HUDEP-2 (cell line): Measurements from ENCODE around the gene OBI1.

Source experiments
- DNase-seq, 76 experiments: peaks; one replicate each; lab custom pipeline; 2025; ENCODE audit not compliant: unreplicated experiment in 76 of 76; lab: John Stamatoyannopoulos, UW

The OBI1 gene

DNA sequence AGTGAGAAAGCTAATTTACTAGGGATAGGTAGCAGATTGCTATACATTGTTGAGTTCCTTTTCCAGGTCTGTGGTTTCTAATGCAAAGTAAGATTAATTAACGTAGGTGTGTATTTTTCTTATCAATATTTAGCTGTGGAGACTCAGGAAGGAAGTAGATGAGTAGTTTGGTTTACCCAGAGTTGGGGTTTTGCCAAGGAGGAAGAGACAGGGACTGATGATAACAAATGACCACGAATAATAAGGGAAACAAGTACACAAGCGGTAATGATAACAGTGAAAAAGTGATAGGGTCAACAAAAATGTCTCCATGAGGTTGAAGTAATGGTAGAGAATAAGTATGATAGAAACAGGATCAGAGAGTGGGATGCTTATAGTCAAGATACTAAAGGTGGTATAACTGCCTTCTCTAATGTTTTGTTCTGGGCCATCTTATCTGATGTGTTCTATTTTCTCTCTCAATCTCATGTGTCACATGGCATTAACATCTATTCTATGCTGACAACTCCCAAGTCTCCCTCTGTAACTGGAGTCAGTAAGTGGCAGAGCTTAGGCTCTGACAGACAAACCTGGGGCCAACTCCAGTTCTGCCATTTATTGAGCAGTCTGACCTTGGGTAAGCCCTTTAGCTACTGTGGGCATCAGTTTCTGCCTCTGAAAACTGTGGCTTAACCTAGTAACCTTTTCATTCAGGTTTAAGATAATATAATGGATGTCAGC lies 8.8 kb downstream of the OBI1 start:
- DNase-seq: peak in 32 of 76 experiments; percentile 2 to 59 (median 37)

DNA sequence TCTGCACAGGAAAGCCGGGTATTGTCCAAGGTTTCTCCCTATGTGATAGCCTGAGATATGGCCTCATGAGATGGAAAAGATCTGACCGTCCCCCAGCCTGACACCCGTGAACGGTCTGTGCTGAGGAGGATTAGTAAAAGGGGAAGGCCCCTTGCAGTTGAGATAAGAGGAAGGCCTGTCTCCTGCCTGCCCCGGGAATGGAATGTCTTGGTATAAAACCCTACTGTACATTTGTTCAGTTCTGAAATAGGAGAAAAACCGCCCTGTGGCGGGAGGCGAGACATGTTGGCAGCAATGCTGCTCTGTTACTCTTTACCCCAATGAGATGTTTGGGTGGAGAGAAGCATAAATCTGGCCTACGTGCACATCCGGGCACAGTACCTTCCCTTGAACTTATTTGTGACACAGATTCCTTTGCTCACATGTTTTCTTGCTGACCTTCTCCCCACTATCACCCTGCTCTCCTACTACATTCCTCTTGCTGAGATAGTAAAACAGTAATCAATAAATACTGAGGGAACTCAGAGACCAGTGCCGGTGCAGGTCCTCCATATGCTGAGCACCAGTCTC lies 11.8 kb downstream of the OBI1 start:
- peak in 67 of 76 experiments; percentile 9 to 71 (median 38) for DNase-seq

DNA sequence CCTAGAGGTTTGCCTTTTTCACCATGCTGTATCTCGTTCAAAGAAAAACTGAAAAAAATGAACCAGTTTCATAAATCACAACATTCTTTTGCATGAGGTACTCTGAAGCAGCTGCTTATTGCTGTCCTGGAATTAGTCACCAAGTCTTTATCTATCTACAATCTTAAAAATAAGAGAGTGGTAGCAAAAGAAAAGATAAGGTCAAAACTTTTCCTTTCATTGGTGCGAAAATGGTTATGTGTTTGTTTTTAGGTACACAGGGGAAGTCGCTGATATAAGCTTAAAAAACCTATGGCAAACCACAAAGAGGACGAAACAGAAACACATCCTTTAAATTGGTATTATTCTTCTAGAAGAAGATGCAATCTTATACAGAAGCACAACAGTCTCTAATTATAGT lies 20.7 kb downstream of the OBI1 start:
- no peak for DNase-seq

DNA sequence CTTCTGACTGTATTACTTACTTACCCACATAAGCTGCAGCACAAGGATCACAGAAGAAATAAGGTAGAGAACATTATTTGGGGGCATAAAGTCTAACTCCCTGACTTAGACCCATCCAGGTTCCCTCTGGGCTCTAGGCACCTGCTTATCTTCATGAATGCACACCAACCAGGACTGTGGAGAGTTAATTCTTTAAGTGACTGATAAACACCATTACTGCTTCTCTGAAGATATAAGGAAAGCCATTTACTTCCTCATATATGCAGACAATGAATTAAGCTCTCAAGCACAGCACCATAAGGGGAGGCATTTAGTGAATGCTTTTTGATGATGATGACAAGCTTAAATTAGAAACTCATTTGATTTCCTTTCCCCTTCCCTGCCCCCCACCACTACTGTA lies 22.5 kb downstream of the OBI1 start:
- peak in 28 of 76 experiments; percentile 3 to 65 (median 22) for DNase-seq

GRCh38 chr13:78632996-78633395 lies 26.0 kb downstream of the OBI1 start:
- DNase-seq: no peak

GRCh38 chr13:78631077-78631476 lies 27.9 kb downstream of the OBI1 start:
- no peak for DNase-seq

GRCh38 chr13:78630511-78630910 lies 28.4 kb downstream of the OBI1 start:
- no peak for DNase-seq

DNA sequence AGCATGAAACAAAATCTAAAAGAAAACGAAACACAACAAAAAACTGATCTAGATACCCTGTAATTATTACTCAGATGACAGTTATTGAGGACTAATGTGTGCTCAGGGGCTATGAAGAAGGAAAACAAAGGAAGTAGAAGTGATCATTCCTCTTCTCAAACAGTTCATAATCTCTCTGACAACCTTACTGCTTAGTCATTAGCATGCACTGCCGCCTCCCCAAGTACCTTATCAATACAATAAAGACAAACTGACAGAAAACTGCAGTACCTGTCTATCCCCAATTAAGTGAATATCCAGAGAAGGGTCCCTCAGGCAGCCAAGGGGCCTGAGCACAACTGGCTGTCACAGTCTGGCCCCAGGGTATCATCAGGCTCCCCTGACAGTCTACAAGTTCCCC lies 33.6 kb downstream of the OBI1 start:
- peak in 11 of 76 experiments; percentile 3 to 46 (median 16) for DNase-seq

- DNase-seq: no peak
Measured at GRCh38 chr13:78623132-78623531, 35.8 kb downstream of the OBI1 start.

GRCh38 chr13:78620936-78621470 lies 38.0 kb downstream of the OBI1 start:
- DNase-seq: peak in 3 of 76 experiments; percentile 2 to 24 (median 13)

DNA sequence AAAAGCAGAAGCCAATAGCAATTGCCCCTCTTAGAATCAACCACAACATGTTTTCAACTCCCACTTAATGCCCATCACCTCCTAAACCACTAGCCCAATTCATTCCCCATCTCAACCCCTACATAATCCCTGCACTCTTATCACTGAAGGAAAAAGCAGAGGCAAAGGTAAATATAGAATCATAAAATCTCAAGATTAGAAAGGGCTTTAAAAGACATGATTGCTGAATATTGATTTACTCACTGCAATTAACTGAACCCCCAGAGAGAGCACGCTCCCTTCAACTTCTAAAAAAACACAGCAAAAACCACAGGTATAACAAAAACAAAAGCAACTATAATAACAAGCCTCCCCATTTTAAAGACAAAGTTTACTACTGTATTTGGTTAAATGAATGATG lies 40.5 kb downstream of the OBI1 start:
- DNase-seq: no peak

DNA sequence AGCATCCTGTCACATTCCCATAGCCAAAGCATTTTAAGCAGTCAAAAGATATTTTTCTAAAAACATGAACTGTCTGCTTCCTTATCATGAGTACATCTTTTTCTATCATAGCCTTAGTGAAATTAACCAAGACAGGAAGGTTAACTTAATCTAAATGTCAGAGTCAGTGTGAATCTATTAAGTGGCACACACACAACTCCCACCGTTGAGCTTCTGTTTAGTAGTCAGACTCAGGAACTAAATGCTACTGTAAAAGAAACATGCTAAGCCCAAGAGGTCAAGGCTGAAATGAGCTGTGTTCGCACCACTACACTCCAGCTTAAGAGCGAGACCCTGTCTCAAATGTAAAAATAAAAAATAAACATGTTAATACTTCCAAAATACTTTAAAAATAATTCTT lies 47.9 kb downstream of the OBI1 start:
- no peak for DNase-seq

DNA sequence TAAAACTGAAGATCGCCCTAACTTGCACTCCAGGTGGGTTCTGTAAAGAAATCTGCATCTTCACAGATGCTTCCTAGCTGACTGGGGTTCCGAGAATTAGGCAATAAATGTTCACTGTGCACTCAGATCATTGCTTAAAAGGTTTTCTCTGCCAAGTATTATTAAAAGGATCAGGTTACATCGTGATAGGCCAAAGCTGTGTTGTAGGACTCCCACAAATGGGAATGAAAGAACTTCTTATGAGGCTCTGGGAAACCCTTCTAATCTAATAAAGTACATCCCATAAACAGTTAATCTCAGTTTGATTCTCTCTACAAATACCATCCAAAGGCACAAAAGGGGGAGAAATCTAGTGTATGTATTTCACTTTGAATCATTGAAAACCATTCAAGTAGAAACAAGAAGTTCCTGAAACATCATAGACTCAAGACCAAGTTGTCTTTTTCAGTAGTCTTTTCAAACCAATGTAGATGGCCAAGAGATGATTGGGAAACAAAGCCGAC lies 48.5 kb downstream of the OBI1 start:
- no peak for DNase-seq

DNA sequence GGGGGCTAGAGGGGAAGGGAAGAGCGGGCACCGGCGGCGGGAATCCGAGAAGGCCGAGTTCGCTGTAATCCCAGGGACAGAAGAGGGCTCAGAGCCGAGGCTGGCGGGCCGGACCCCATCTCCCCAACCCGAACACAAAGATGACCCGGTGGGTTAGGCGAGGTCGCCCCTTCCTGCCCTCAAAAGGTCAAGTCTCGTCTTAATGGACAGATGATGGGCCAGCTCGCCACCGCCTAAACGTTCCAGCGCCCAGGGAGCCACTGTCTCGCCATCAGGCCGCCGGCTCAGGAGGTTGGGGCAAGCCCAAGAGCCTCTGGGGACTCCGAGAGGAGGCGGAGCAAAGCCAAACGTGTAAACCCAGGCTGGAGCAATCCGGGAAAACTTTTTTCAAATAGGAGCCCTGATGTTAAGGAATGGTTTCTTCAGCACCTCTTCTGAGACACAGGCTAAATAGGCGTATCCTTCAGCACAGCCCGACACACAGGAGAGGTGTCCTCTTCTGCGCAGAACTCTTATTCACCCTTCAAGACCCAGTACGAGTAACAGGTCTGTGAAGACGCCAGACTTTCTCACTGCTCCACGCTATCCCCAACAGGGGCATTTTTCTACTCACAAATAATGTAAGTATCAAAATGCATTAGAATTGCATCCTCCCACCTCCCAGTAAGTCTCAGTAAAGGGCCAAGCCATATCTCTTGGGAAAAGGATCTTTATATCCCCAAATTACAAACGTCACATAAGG lies 49.3 kb downstream of the OBI1 start:
- no peak for DNase-seq

- DNase-seq: no peak
Measured at GRCh38 chr13:78608688-78609463, 50.1 kb downstream of the OBI1 start.

DNA sequence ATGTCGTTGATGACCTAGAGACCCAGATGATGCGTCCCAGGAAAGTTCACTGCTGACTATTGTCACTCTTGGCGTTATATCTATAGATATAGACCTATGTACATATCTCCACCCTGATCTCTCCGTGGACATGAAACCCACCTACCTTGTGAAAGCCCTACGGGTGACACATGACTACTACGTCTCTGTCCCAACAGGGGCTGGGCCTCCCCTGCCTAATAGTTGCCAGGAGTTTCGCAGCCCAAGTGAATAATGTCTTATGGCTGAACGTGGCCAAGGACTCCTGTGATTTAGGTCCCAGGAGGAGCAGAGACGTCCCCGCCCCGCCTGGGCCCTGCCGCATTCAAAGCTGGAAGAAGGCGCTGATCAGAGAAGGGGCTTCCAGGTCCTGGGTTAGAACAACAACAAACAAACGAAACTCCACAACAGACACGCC lies 50.7 kb downstream of the OBI1 start:
- DNase-seq: no peak

DNA sequence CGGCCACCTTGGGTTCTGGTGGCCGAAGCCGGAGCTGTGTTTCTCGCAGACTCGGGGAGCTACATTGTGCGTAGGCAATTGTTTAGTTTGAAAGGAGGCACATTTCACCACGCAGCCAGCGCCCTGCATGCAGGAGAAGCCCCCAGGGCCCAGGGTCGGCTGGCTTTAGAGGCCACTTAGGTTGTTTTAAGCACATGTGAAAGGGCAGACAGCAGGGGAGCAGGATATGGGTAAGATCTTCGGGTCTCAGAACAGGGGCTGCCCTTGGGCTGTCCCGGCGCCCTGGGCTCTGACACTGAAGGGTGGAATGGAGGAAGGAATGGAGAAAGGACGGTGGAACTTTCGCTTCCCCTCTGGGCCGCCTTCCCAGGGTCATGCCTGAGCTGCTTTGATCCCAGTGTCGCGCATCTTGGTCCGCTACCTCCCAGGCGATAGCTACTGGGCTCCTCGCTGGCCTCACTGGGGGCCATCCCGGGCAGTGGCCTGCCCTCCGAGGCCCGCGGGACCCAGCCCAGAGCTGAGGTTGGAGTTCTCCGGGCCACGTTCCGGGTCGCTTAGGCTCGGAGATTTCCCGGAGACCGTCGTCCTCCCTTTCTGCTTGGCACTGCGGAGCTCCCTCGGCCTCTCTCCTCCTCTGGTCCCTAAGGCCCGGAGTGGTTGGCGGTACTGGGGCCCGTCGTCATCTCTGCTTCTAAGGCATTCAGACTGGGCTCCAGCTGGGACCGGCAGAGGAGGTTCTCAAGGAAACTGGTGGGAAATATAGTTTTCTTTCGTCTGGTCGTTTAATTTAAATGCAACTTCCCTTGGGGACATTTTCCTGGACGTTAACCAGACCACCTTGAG lies 51.3 kb downstream of the OBI1 start:
- no peak for DNase-seq

DNA sequence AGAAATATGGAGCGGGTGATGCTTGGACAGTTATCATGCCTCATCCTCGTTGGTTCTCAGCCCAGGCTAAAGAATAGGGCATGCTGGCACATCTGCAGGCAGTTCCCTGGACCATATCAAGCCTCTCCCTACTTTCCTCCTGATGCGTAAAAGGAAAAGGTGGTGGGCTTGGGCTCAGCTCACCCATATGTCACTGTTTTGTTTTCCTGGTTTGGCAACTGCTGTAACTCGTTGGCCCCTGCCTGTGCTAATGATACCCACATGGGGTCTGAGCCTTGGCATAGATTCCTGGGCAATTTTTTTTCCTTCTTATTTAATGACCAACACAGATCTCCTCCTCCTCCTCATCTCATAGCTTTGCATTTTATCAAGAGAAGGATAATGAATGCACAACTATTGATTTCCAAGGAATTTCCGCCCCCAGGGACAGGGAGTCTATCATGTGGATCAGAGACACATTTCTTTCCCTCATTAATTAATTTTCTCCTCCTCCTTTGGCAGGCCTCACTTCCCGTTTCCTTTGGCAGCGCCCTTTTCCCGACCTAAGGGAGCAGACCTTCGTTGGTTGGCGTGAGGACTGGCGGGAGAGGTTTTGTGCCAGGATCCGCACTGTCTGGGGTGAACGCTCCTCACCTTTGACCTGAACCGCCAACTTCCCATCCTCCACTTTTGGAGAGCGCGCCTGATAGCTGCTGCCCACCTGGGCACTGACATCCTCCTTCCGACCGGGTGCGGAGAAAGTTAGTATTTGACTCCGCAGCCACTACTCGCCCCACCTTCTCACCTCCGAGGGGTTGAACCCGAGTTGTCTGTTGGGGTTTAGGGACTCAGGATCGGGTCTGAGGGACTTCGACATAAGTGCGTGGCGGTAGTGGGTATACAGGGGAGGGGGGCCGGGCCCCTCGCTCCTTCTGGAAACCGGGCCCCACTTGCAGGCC lies 52.2 kb downstream of the OBI1 start:
- DNase-seq: no peak
